ENCODE results near the gene MICAL2. TPM values are rescaled to one million over a fixed set of nuclear protein-coding genes. Genes with fewer than 3 reads are reported as not detected.
A peak's percentile ranks its signal among the peaks of the same experiment; 100 is the strongest.

Gene MICAL2
- total and polyA plus RNA-seq, 8 donors = 4.8 to 38.8 (median 26.5) TPM

GRCh38 chr11:12189543-12190235, 79.3 kb downstream of the MICAL2 start:
- intact Hi-C loops (cut with DNase I) = no loop called here
- ATAC-seq = no peak
- Histone ChIP-seq H3K27ac (no peak overlapping the region), H3K27me3 (no peaks in the 10 kb centered on the region), H3K4me1 (peaks cover 10 to 23% (median 20%) of the 10 kb centered on the region in 3 donors), H3K9me3 (no peaks in the 10 kb centered on the region), H3K36me3 (no peaks in the 10 kb centered on the region), H3K4me3 (no peak overlapping the region)
- FAIRE-seq = no peak
- DNase-seq = no peak
- TF ChIP-seq CTCF (IDR thresholded peaks at IDR 0.05) = no peak
- 74 to 85% methylated on average over 8 of the region's 8 CpGs for WGBS, 2 donors

- no peaks in the 10 kb centered on the region for H3K36me3 ChIP-seq
- H3K27me3 ChIP-seq = no peaks in the 10 kb centered on the region
- DNase-seq = no peak
- no peak for FAIRE-seq
- no peak overlapping the region for H3K4me3 ChIP-seq
- H3K27ac ChIP-seq = no peak overlapping the region
- H3K4me1 ChIP-seq = peaks cover 11 to 27% (median 21%) of the 10 kb centered on the region in 3 donors
- no peaks in the 10 kb centered on the region for H3K9me3 ChIP-seq
- intact Hi-C loops (cut with DNase I) = no loop called here
- no peak for TF ChIP-seq CTCF (IDR thresholded peaks at IDR 0.05)
- ATAC-seq = no peak
These were observed 80.1 kb downstream of the MICAL2 start for GRCh38 chr11:12190511-12190910.

- intact Hi-C loops (cut with DNase I) = no loop called here
- no peak for TF ChIP-seq CTCF (IDR thresholded peaks at IDR 0.05)
- WGBS, 2 donors = 62 to 66% methylated on average over 8 of the region's 8 CpGs
- Histone ChIP-seq H3K27me3 (no peaks in the 10 kb centered on the region), H3K9me3 (no peaks in the 10 kb centered on the region), H3K36me3 (no peaks in the 10 kb centered on the region), H3K27ac (peak overlapping the region; percentile 30 to 67 (median 58)), H3K4me1 (peaks cover 11 to 27% (median 21%) of the 10 kb centered on the region in 3 donors), H3K4me3 (no peak overlapping the region)
- ATAC-seq (peak; percentile 66 to 84 (median 76)), FAIRE-seq (no peak), DNase-seq (peak in 3 of 6 donors; percentile 36 to 66 (median 39))
These were observed 82.6 kb downstream of the MICAL2 start for GRCh38 chr11:12192794-12193514.

DNA sequence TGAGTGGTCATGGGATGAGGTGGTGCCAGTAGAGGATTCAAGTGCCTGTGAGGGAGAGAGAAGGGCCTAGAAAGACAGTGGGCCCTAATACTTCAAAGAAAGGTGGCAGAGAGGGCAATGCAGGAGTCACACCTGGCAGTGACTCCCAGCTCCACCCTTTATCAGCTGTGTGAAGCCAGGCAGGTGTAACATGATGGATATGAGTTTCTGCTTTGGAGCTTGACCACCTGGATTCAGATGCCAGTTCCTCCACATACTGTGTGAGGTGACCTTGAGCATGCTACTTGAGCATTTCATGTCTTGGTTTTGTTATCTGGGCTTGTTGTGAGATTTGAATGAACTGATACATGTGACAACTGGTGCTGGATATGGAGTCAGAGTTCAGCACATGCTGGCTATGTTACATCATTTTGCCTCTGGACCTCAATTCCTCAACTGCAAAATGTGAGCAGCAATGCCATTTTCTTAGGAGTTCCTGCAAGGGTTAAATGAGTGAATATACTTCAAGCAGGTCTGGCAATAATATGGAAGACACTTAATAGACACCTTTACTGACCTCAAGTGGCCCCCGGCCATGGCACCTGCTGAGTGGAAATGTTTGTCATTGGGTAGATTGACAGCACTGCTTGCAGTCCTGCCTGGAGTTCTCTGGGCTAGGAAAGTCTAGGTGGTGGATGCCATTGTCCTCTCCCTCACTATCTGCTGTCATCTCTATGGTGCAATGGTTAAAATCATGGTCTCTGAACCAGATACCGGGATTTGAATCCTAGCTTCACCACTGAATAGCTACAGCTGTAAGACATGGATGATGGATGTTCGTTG, 83.3 kb downstream of the MICAL2 start:
- WGBS, 2 donors = 65 to 70% methylated on average over 3 of the region's 3 CpGs
- FAIRE-seq = no peak

More for the DNA sequence above, 83.3 kb downstream of the MICAL2 start:
- intact Hi-C loops (cut with DNase I) = no loop called here
- Histone ChIP-seq H3K36me3 (no peaks in the 10 kb centered on the region), H3K27ac (peak overlapping the region; percentile 30 to 67 (median 58)), H3K4me3 (no peak overlapping the region), H3K4me1 (peaks cover 11 to 33% (median 21%) of the 10 kb centered on the region in 3 donors), H3K27me3 (no peaks in the 10 kb centered on the region), H3K9me3 (no peaks in the 10 kb centered on the region)
- DNase-seq (peak in 4 of 6 donors; percentile 67 to 86 (median 78)), ATAC-seq (peak; percentile 85 to 92 (median 90))
- no peak for TF ChIP-seq CTCF (IDR thresholded peaks at IDR 0.05)
